ENCODE measurements around the gene ANTKMT. TPM values are rescaled to one million over a fixed set of nuclear protein-coding genes. Genes with fewer than 3 reads are reported as not detected.

The ANTKMT gene
- total and polyA plus RNA-seq, 2 of the 8 experiments (the other 6 are each of a cell fraction or from before 2014, with no cell fraction given): 26.5 to 26.6 TPM

DNA sequence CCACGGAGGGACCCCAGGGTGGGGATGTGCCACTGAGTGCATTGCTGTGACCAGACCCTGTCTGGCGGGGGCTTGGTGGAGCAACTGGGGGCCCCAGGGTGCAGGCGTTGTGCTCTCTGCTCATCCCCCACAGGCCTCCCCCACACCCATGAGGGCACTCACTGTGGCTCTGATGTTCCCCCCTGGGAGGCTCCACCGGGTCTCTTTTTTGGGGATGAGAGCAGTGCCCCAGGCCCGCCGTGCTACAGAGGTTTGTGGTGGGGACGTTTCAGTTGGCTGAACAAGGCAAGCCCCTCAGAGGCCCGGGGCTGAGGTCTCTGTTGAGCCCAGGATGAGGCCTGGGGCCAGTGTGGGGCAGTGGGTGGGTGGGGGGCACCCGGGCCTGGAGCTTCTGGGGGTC is 2.7 kb downstream of the ANTKMT start:
- Histone ChIP-seq H3K9me3 (ENCODE audit: insufficient read depth in 2 of 2, low read depth in 1 of 2, low read length in 1 of 2) (no peaks in the 10 kb centered on the region; a peak in 1 of 4 replicates), H4K8ac (ENCODE audit: extremely low read depth, insufficient read depth, low read length) (no peak overlapping the region), H3K4me1 (replicated peaks in 1 of 4; ENCODE audit: control insufficient read depth in 3 of 4, insufficient read depth in 4 of 4, low read length in 3 of 4) (peaks cover 0 to 23% (median 14%) of the 10 kb centered on the region in 4 experiments; a peak in 5 of 7 replicates), H3K79me1 (ENCODE audit: low read depth, low read length) (no peaks in the 10 kb centered on the region), H3K27me3 (replicated peaks in 1 of 4; ENCODE audit: control insufficient read depth in 3 of 4, extremely low read depth in 1 of 4, insufficient read depth in 3 of 4, low read length in 3 of 4) (peaks cover 0 to 22% (median 5%) of the 10 kb centered on the region in 4 experiments; a peak in 4 of 7 replicates), H4K5ac (ENCODE audit: insufficient read length, low read depth, low read length) (no peak overlapping the region), H2AK5ac (ENCODE audit: low read depth, low read length) (no peak overlapping the region), H3K4ac (replicated peaks; ENCODE audit: insufficient read length, low read depth, low read length) (no peak overlapping the region), H3K9ac (replicated peaks in 1 of 4; ENCODE audit: extremely low read depth in 1 of 4, low read depth in 3 of 4, low read length in 3 of 4) (no peak overlapping the region), H3K79me2 (ENCODE audit: control insufficient read depth in 1 of 2, insufficient read depth in 2 of 2, low read length in 2 of 2) (no peaks in the 10 kb centered on the region), H3K36me3 (ENCODE audit: control insufficient read depth in 2 of 4, insufficient read depth in 4 of 4, low read length in 3 of 4) (peaks cover 0 to 6% (median 0%) of the 10 kb centered on the region in 4 experiments; a peak in 1 of 8 replicates), H2BK5ac (ENCODE audit: low read depth, low read length) (no peak overlapping the region), H3K4me2 (ENCODE audit: insufficient read depth in 1 of 2, low read depth in 2 of 2, low read length in 2 of 2) (no peak overlapping the region), H3K18ac (ENCODE audit: extremely low read depth, low read length) (no peak overlapping the region), H3K23me2 (ENCODE audit: low read depth, low read length) (peaks cover 26% of the 10 kb centered on the region; the same call in 1 of the 2 replicates), H3K23ac (ENCODE audit: insufficient read length) (no peak overlapping the region), H2AFZ (ENCODE audit: low read length) (no peak overlapping the region), H3K4me3 (ENCODE audit: extremely low read depth in 1 of 4, insufficient read depth in 2 of 4, low read depth in 3 of 4, low read length in 4 of 4) (no peak overlapping the region), H2BK12ac (ENCODE audit: low read depth, low read length) (no peak overlapping the region), H2BK20ac (ENCODE audit: low read length) (no peak overlapping the region), H4K20me1 (replicated peaks in 1 of 2; ENCODE audit: control insufficient read depth in 1 of 2, insufficient read depth in 2 of 2, low read length in 2 of 2) (peaks cover 4 to 19% of the 10 kb centered on the region in 2 experiments), H4K91ac (replicated peaks; ENCODE audit: insufficient read length, low read length) (no peak overlapping the region), H3K14ac (ENCODE audit: insufficient read length) (no peak overlapping the region), H2BK120ac (replicated peaks; ENCODE audit: low read depth, low read length) (no peak overlapping the region), H3K27ac (ENCODE audit: low read depth, low read length) (no peak overlapping the region), H2BK15ac (ENCODE audit: low read length) (no peak overlapping the region), H3K56ac (replicated peaks; ENCODE audit: insufficient read length, low read depth, low read length) (no peak overlapping the region)
- DNase-seq (ENCODE audit: low read depth in 1 of 2, low spot score in 2 of 2) (no peak), FAIRE-seq (no peak)
- POLR2A ChIA-PET (ENCODE audit: partially characterized antibody): interaction anchor here (0.7 to 23.0 kb wide), 8 partner anchors 3 to 76 kb away, joined by 3 to 353 read pairs (median 14); partner anchors contain the start of genes ANTKMT, CCDC78, CHTF18 and CIAO3
- CTCF ChIA-PET (ENCODE audit: partially characterized antibody): interaction anchor here (32.4 to 35.8 kb wide), 3 partner anchors 7 to 61 kb away, joined by 424 to 977 read pairs (median 977); partner anchors contain the start of genes ANTKMT, CCDC78, CHTF18 and CIAO3
- 92% methylated on average over 8 of the region's 9 CpGs; no CpG with 5 or more reads in 1 of the 2 experiments for WGBS, 2 experiments (ENCODE audit: extremely low coverage in 1 of 2, insufficient coverage in 1 of 2, insufficient read length in 1 of 2, insufficient replicate concordance in 2 of 2, low coverage in 1 of 2, low lambda C conversion rate in 2 of 2, missing lambda C conversion rate in 1 of 2)
- no peak for TF ChIP-seq TBP (IDR thresholded peaks at IDR 0.05; ENCODE audit: low read depth, low read length)
- no peak for TF ChIP-seq SRF (IDR thresholded peaks at IDR 0.05; ENCODE audit: low read depth, low read length)
- TF ChIP-seq, protein P1, sequence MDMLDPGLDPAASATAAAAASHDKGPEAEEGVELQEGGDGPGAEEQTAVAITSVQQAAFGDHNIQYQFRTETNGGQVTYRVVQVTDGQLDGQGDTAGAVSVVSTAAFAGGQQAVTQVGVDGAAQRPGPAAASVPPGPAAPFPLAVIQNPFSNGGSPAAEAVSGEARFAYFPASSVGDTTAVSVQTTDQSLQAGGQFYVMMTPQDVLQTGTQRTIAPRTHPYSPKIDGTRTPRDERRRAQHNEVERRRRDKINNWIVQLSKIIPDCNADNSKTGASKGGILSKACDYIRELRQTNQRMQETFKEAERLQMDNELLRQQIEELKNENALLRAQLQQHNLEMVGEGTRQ (IDR thresholded peaks at IDR 0.05; ENCODE audit: low read length): no peak
- no peak for TF ChIP-seq RFX5 (IDR thresholded peaks at IDR 0.05; ENCODE audit: borderline replicate concordance, low read depth, low read length)
- no peak for TF ChIP-seq SP4 (IDR thresholded peaks at IDR 0.05; ENCODE audit: low read length)
- TF ChIP-seq KDM1A (IDR thresholded peaks at IDR 0.05; ENCODE audit: borderline replicate concordance, low read length): no peak
- TF ChIP-seq, protein P2, sequence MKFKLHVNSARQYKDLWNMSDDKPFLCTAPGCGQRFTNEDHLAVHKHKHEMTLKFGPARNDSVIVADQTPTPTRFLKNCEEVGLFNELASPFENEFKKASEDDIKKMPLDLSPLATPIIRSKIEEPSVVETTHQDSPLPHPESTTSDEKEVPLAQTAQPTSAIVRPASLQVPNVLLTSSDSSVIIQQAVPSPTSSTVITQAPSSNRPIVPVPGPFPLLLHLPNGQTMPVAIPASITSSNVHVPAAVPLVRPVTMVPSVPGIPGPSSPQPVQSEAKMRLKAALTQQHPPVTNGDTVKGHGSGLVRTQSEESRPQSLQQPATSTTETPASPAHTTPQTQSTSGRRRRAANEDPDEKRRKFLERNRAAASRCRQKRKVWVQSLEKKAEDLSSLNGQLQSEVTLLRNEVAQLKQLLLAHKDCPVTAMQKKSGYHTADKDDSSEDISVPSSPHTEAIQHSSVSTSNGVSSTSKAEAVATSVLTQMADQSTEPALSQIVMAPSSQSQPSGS (IDR thresholded peaks at IDR 0.05; ENCODE audit: low read length): no peak
- TF ChIP-seq ATF3 (IDR thresholded peaks at IDR 0.05; ENCODE audit: insufficient read depth, low read depth, low read length): no peak
- no peak for TF ChIP-seq MAFK (IDR thresholded peaks at IDR 0.05; ENCODE audit: low read depth, low read length)
